Lower leg skin (tissue), 4 donors: ENCODE results near the gene SLIT3. TPM values are rescaled to one million over a fixed set of nuclear protein-coding genes. Genes with fewer than 3 reads are reported as not detected.

Source experiments
- DNase-seq, 2 donors: peaks; one replicate each; pipeline ENCODE4 v3.0.0-alpha.2; 2019; ENCODE audit warnings: low spot score in 2 of 2
- H3K4me3 ChIP-seq: fragments of 200-600 bp; sonication (generic); 2 replicates; pipeline ENCODE4 v1.5.1; 2017; ENCODE audit warnings: mild to moderate bottlenecking, low read depth; ENCODE audit not compliant: poor library complexity, severe bottlenecking
- POLR2A ChIP-seq, 2 donors: fragments of 450-650 bp; IDR thresholded peaks; one replicate each; pipeline ENCODE4 v1.6.1; 2016 to 2017; ENCODE audit warnings: antibody characterized with exemption in 2 of 2, mild to moderate bottlenecking in 1 of 2, moderate library complexity in 1 of 2
- WGBS, 2 donors: methylation state at CpG; one replicate each; pipeline ENCODE4 v1.1.5; 2018; 5-methylcytosine and 5-hydroxymethylcytosine counted together
- intact Hi-C: fragments of 100-400 bp; cut with DNase I; formaldehyde crosslinking; loops from one replicate; pipeline ENCODE4 v1.15.0; 2023; ENCODE audit warnings: low total_unique reads
- total RNA-seq, 4 donors: library from RNA; depleted of rRNA; stranded (reverse); fragments of >200 nt; gene quantifications; one replicate each; pipeline ENCODE4 v1.1.0, GENCODE V29; 2016
- TF ChIP-seq, protein P1 (sequence below), 3 donors: fragments of 450-650 bp; IDR thresholded peaks; one replicate each; pipeline ENCODE4 v1.5.1; 2016; ENCODE audit warnings: antibody characterized with exemption in 3 of 3, mild to moderate bottlenecking in 3 of 3, moderate library complexity in 2 of 3

SLIT3 gene
- total RNA-seq, 4 donors from 2014 or later = 12.4 to 66.0 (median 22.8) TPM

DNA sequence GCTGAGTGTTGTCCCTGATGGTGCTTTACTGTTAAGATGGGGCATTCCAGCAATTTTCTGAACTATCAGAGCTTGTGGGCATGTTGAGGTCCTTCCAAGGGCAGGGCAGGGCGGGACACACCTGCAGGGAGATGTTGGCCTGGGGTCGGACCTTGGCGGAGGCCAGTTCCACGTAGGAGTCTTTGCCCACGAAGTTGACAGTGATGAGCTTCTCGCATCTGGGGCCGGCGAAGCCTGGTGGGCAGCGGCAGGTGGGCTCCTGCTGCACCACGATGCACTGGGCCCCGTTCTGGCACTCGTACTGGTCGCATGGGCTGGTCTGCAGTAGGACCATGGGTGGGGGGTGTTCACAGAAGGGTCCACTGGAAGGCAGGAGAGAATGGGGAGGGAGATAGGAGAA lies 615.4 kb downstream of the SLIT3 start:
- no peak overlapping the region for H3K4me3 ChIP-seq
- intact Hi-C loops = no loop called here
- WGBS, 2 donors = 92 to 93% methylated on average over 9 to 13 of the region's 13 CpGs
- DNase-seq = no peak
- no peak for TF ChIP-seq POLR2A (IDR thresholded peaks at IDR 0.05)
- TF ChIP-seq, protein P1, sequence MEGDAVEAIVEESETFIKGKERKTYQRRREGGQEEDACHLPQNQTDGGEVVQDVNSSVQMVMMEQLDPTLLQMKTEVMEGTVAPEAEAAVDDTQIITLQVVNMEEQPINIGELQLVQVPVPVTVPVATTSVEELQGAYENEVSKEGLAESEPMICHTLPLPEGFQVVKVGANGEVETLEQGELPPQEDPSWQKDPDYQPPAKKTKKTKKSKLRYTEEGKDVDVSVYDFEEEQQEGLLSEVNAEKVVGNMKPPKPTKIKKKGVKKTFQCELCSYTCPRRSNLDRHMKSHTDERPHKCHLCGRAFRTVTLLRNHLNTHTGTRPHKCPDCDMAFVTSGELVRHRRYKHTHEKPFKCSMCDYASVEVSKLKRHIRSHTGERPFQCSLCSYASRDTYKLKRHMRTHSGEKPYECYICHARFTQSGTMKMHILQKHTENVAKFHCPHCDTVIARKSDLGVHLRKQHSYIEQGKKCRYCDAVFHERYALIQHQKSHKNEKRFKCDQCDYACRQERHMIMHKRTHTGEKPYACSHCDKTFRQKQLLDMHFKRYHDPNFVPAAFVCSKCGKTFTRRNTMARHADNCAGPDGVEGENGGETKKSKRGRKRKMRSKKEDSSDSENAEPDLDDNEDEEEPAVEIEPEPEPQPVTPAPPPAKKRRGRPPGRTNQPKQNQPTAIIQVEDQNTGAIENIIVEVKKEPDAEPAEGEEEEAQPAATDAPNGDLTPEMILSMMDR (IDR thresholded peaks at IDR 0.05) = no peak

DNA sequence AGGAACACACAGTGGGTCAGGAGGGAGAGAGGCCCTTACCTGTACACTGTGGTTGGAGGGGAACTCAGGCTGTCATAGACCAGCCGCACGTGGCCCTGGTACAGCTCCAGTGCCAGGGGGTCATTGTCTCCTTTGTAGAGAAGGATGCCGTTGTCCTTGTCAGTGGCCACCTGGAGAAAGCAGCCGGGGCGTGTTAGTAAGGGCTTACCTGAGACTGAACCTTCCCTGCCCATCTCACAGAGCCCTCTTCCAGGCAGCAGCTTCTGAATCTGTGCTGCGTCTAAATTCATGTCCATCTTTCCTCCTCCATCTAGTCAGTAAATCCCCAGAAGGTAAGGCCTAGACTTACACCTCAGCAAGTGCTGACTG lies 617.0 kb downstream of the SLIT3 start:
- TF ChIP-seq, protein P1 (IDR thresholded peaks at IDR 0.05) = no peak
- TF ChIP-seq POLR2A (IDR thresholded peaks at IDR 0.05) = no peak
- no peak for DNase-seq
- WGBS, 2 donors = 91 to 97% methylated on average over 6 of the region's 6 CpGs
- no peak overlapping the region for H3K4me3 ChIP-seq
- intact Hi-C loops = no loop called here

DNA sequence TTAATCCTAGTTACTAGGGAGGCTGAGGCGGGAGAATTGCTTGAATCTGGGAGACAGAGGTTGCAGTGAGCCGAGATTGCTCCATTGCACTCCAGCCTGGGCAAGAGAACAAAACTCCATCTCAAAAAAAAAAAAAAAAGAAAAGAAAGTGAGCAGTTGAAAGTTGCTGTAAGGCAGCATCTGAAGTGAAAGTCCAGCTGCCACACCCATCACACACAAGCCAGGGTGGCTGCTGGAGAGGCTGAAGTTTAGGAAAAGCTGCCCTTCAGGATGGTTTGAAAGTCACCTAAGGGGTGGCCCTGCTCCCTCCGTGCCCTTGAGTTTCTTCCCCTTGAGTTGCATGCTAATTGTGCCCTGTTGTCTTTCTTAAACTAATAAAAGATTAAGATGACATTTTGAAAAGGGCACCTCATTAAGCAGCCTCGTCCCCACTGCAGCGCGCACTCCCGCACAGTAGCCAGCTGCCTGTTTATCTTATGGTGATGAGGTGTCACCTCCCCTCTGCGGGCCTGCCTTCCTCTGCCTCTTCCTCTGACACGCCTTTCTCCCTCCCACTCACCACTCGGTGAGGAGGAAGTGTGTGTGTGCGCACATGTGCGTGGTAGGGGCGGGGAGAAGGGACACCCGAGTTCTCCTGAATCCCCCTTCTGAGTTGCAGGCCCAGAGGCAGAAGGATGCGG lies 617.6 kb downstream of the SLIT3 start:
- TF ChIP-seq, protein P1 (IDR thresholded peaks at IDR 0.05) = no peak
- no peak for TF ChIP-seq POLR2A (IDR thresholded peaks at IDR 0.05)
- H3K4me3 ChIP-seq = no peak overlapping the region
- WGBS, 2 donors = 65 to 66% methylated on average over 15 of the region's 15 CpGs
- no peak for DNase-seq
- intact Hi-C loops = no loop called here

DNA sequence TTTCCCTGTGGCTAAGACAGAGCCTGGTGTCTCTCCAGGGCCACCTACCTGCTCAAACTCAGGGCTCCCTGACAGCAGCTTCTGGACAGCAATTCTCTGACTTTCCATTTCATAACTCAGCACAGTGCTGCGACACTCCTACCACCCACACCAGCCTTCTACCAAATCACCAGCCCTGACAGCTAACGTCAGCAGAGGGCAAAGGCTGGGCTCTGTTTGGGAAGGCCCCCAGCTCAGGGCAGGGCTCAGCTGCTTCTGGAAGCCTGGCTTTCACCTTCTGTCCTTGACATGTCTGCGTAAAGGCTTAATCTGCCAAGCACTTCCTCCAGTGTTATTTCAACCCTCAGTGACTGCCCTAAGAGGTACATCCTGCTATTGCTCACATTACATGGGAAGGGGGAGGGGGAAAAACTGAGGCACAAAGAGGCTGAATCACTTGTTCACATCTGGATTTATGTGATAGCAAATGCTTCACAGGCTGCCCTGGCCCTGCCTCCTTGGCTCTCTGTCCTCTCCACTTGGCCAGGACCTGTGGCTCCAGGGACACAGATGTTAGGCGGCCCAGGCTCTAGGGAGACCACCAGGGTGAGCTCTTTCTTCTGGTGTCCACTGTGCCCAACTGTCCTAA lies 619.3 kb downstream of the SLIT3 start:
- WGBS, 2 donors = 52 to 62% methylated on average over 4 of the region's 4 CpGs
- H3K4me3 ChIP-seq = no peak overlapping the region
- DNase-seq = no peak
- intact Hi-C loops = no loop called here
- TF ChIP-seq, protein P1 (IDR thresholded peaks at IDR 0.05) = no peak
- TF ChIP-seq POLR2A (IDR thresholded peaks at IDR 0.05) = no peak

DNA sequence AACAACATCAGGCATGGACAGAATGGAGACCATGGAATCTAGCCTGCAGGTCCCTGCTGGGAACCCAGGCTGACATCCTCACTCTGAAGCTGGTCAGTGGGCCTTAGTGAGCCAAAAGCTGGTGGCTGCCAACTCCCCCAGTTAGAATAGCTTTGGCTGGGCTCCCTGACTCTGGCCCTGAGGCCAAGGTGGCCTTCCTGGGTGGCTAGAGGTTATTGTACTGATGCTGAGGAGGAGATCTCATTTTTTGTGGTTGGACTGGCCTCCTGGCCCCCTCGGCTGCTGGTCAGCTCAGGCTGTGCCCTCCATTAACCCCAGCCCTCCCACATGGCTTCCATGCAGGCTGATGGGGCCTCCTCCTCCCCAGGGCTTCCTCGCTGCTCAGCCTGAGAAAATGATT lies 620.5 kb downstream of the SLIT3 start:
- WGBS, 2 donors = 57% methylated on average over 2 of the region's 2 CpGs; no CpG with 5 or more reads in 1 of the 2 donors
- no peak for DNase-seq
- H3K4me3 ChIP-seq = no peak overlapping the region
- intact Hi-C loops = no loop called here
- TF ChIP-seq POLR2A (IDR thresholded peaks at IDR 0.05) = no peak
- TF ChIP-seq, protein P1 (IDR thresholded peaks at IDR 0.05) = no peak
